Mucosa of rectum (tissue), 2 donors: ENCODE measurements around the gene GSG1.

Experiments
- H3K27ac ChIP-seq, 2 donors: one replicate each; pipeline ENCODE4 v1.7.0; 2013; ENCODE audit warnings: inconsistent platforms in 2 of 2, low read depth in 2 of 2, low read length in 2 of 2
- H3K27me3 ChIP-seq, 2 donors: one replicate each; pipeline ENCODE4 v1.7.0; 2013; ENCODE audit warnings: low read length in 2 of 2; ENCODE audit not compliant: control insufficient read depth in 2 of 2, insufficient read depth in 2 of 2
- H3K36me3 ChIP-seq, 2 donors: one replicate each; pipeline ENCODE4 v1.7.0; 2013; ENCODE audit warnings: low read length in 2 of 2; ENCODE audit not compliant: control insufficient read depth in 2 of 2, insufficient read depth in 2 of 2
- H3K4me1 ChIP-seq, 2 donors: one replicate each; pipeline ENCODE4 v1.7.0; 2013; ENCODE audit warnings: low read length in 2 of 2, mild to moderate bottlenecking in 1 of 2; ENCODE audit not compliant: control insufficient read depth in 2 of 2, insufficient read depth in 2 of 2
- H3K4me3 ChIP-seq, 2 donors: one replicate each; pipeline ENCODE4 v1.7.0; 2013; ENCODE audit warnings: low read length in 2 of 2
- H3K9ac ChIP-seq, 2 donors: one replicate each; pipeline ENCODE4 v1.7.0; 2013; ENCODE audit warnings: low read length in 2 of 2, low read depth in 1 of 2, mild to moderate bottlenecking in 1 of 2
- H3K9me3 ChIP-seq, 2 donors: one replicate each; pipeline ENCODE4 v1.7.0; 2013; ENCODE audit warnings: low read length in 2 of 2; ENCODE audit not compliant: control insufficient read depth in 2 of 2
- donor health status: healthy.
- donor health status: Normal muscosa, but diverticular disease.

The GSG1 gene

GRCh38 chr12:13101821-13102375, 1.6 kb downstream of the GSG1 start:
- peak overlapping the region; percentile 78 to 85 for H3K27ac ChIP-seq
- H3K9me3 ChIP-seq, result no peaks in the 10 kb centered on the region
- peak overlapping the region; percentile 64 to 69 for H3K4me3 ChIP-seq
- H3K9ac ChIP-seq, result peak overlapping the region; percentile 70 to 82
- no peaks in the 10 kb centered on the region for H3K36me3 ChIP-seq
- H3K4me1 ChIP-seq, result peaks cover 23 to 44% of the 10 kb centered on the region in 2 donors
- H3K27me3 ChIP-seq, result no peaks in the 10 kb centered on the region

- Histone ChIP-seq H3K4me3 (peak overlapping the region; percentile 64 to 69), H3K36me3 (no peaks in the 10 kb centered on the region), H3K27ac (peak overlapping the region; percentile 78 to 85), H3K27me3 (no peaks in the 10 kb centered on the region), H3K4me1 (peaks cover 23 to 44% of the 10 kb centered on the region in 2 donors), H3K9ac (peak overlapping the region; percentile 70 to 82), H3K9me3 (no peaks in the 10 kb centered on the region)
These were observed 2.3 kb downstream of the GSG1 start for GRCh38 chr12:13100882-13101769.

- Histone ChIP-seq H3K9me3 (no peaks in the 10 kb centered on the region), H3K27me3 (no peaks in the 10 kb centered on the region), H3K9ac (peak overlapping the region in 1 of 2 donors; percentile 61), H3K4me3 (peak overlapping the region; percentile 50 to 66), H3K36me3 (no peaks in the 10 kb centered on the region), H3K4me1 (peaks cover 23 to 44% of the 10 kb centered on the region in 2 donors), H3K27ac (peak overlapping the region; percentile 78 to 85)
These were observed 2.9 kb downstream of the GSG1 start for GRCh38 chr12:13100605-13100881.

- Histone ChIP-seq H3K27ac (peak overlapping the region; percentile 78 to 85), H3K36me3 (no peaks in the 10 kb centered on the region), H3K9me3 (no peaks in the 10 kb centered on the region), H3K4me1 (peaks cover 23 to 44% of the 10 kb centered on the region in 2 donors), H3K9ac (peak overlapping the region in 1 of 2 donors; percentile 61), H3K4me3 (no peak overlapping the region), H3K27me3 (no peaks in the 10 kb centered on the region)
These were observed 3.4 kb downstream of the GSG1 start for GRCh38 chr12:13099844-13100604.

- peaks cover 23 to 44% of the 10 kb centered on the region in 2 donors for H3K4me1 ChIP-seq
- H3K27me3 ChIP-seq, result no peaks in the 10 kb centered on the region
- peak overlapping the region; percentile 1 to 9 for H3K9ac ChIP-seq
These were observed 4.2 kb downstream of the GSG1 start for GRCh38 chr12:13099066-13099843.

GRCh38 chr12:13097491-13098011, 5.9 kb downstream of the GSG1 start:
- Histone ChIP-seq H3K4me3 (peak overlapping the region; percentile 45 to 67), H3K9me3 (no peaks in the 10 kb centered on the region), H3K4me1 (peaks cover 23 to 42% of the 10 kb centered on the region in 2 donors), H3K27ac (peak overlapping the region; percentile 62 to 81), H3K9ac (peak overlapping the region; percentile 16 to 48), H3K36me3 (no peaks in the 10 kb centered on the region), H3K27me3 (no peaks in the 10 kb centered on the region)

More at GRCh38 chr12:13099066-13099843, 4.2 kb downstream of the GSG1 start:
- no peaks in the 10 kb centered on the region for H3K9me3 ChIP-seq
- H3K4me3 ChIP-seq, result no peak overlapping the region
- peak overlapping the region; percentile 49 to 85 for H3K27ac ChIP-seq
- no peaks in the 10 kb centered on the region for H3K36me3 ChIP-seq

GRCh38 chr12:13095266-13095995, 8.0 kb downstream of the GSG1 start:
- peaks cover 14 to 25% of the 10 kb centered on the region in 2 donors for H3K4me1 ChIP-seq
- H3K4me3 ChIP-seq, result no peak overlapping the region
- H3K27ac ChIP-seq, result no peak overlapping the region
- no peak overlapping the region for H3K9ac ChIP-seq
- peaks cover 0 to 2% of the 10 kb centered on the region in 2 donors for H3K27me3 ChIP-seq
- H3K36me3 ChIP-seq, result no peaks in the 10 kb centered on the region
- H3K9me3 ChIP-seq, result no peaks in the 10 kb centered on the region

GRCh38 chr12:13094367-13094766, 9.1 kb downstream of the GSG1 start:
- Histone ChIP-seq H3K27ac (no peak overlapping the region), H3K9ac (no peak overlapping the region)

GRCh38 chr12:13093848-13094220, 9.6 kb downstream of the GSG1 start:
- peaks cover 0 to 2% of the 10 kb centered on the region in 2 donors for H3K27me3 ChIP-seq
- H3K4me1 ChIP-seq, result peaks cover 11 to 13% of the 10 kb centered on the region in 2 donors
- no peak overlapping the region for H3K27ac ChIP-seq
- H3K9me3 ChIP-seq, result no peaks in the 10 kb centered on the region
- no peak overlapping the region for H3K9ac ChIP-seq
- H3K4me3 ChIP-seq, result no peak overlapping the region
- H3K36me3 ChIP-seq, result no peaks in the 10 kb centered on the region

More at GRCh38 chr12:13094367-13094766, 9.1 kb downstream of the GSG1 start:
- Histone ChIP-seq H3K4me1 (peaks cover 15 to 19% of the 10 kb centered on the region in 2 donors), H3K27me3 (peaks cover 0 to 2% of the 10 kb centered on the region in 2 donors), H3K9me3 (no peaks in the 10 kb centered on the region), H3K36me3 (no peaks in the 10 kb centered on the region), H3K4me3 (no peak overlapping the region)
